Gastroesophageal sphincter (tissue), 3 donors: ENCODE results near the gene MST1R.

Source experiments
- POLR2A ChIP-seq, 2 donors: fragments of 450-650 bp; IDR thresholded peaks; one replicate each; pipeline ENCODE4 v1.6.1; 2017; ENCODE audit warnings: antibody characterized with exemption in 2 of 2, mild to moderate bottlenecking in 2 of 2, moderate library complexity in 1 of 2
- POLR2AphosphoS5 ChIP-seq: sonication (generic); formaldehyde crosslinking; IDR thresholded peaks from one replicate; pipeline ENCODE4 v1.6.1; 2017; ENCODE audit warnings: antibody characterized with exemption
- TF ChIP-seq, protein P1 (sequence below), 4 experiments: fragments of 200-600 bp in 2 of 4; fragments of 450-650 bp in 2 of 4; sonication (generic) in 1 of 4; IDR thresholded peaks; one replicate each; pipeline ENCODE4 v1.5.1; 2017 to 2019; ENCODE audit warnings: antibody characterized with exemption in 4 of 4, mild to moderate bottlenecking in 2 of 4, moderate library complexity in 2 of 4

DNA sequence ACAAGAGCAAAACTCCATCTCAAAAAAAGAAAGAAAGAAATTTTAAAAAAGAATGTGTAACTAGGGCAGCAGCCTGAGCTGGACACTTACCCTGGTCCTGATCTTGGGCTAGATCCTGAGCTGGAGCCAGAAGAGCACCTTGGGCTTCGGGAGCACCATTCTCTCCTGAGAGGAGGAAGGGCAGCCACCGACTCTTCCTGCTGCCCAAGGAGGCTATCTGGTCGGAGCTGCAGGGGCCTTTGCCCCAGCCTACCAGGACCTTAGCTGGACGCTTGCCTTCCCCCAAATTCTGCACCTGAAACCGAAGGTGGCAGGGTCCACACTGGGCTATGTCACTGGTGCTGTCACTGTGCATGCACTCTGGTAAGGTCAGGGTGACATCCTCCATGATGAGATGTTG lies 27.1 kb downstream of the MST1R start:
- TF ChIP-seq POLR2A (IDR thresholded peaks at IDR 0.05) (no peak), POLR2AphosphoS5 (no peak)
- TF ChIP-seq, protein P1, sequence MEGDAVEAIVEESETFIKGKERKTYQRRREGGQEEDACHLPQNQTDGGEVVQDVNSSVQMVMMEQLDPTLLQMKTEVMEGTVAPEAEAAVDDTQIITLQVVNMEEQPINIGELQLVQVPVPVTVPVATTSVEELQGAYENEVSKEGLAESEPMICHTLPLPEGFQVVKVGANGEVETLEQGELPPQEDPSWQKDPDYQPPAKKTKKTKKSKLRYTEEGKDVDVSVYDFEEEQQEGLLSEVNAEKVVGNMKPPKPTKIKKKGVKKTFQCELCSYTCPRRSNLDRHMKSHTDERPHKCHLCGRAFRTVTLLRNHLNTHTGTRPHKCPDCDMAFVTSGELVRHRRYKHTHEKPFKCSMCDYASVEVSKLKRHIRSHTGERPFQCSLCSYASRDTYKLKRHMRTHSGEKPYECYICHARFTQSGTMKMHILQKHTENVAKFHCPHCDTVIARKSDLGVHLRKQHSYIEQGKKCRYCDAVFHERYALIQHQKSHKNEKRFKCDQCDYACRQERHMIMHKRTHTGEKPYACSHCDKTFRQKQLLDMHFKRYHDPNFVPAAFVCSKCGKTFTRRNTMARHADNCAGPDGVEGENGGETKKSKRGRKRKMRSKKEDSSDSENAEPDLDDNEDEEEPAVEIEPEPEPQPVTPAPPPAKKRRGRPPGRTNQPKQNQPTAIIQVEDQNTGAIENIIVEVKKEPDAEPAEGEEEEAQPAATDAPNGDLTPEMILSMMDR (IDR thresholded peaks at IDR 0.05): no peak
